DLD1 (cell line): ENCODE data around the gene BAX.

Experiments
- in situ Hi-C: cut with HindIII; loops from 2 replicates; pipeline ENCODE4 v1.10.0; 2017; ENCODE audit warnings: low sequenced_read_pairs

Gene BAX

DNA sequence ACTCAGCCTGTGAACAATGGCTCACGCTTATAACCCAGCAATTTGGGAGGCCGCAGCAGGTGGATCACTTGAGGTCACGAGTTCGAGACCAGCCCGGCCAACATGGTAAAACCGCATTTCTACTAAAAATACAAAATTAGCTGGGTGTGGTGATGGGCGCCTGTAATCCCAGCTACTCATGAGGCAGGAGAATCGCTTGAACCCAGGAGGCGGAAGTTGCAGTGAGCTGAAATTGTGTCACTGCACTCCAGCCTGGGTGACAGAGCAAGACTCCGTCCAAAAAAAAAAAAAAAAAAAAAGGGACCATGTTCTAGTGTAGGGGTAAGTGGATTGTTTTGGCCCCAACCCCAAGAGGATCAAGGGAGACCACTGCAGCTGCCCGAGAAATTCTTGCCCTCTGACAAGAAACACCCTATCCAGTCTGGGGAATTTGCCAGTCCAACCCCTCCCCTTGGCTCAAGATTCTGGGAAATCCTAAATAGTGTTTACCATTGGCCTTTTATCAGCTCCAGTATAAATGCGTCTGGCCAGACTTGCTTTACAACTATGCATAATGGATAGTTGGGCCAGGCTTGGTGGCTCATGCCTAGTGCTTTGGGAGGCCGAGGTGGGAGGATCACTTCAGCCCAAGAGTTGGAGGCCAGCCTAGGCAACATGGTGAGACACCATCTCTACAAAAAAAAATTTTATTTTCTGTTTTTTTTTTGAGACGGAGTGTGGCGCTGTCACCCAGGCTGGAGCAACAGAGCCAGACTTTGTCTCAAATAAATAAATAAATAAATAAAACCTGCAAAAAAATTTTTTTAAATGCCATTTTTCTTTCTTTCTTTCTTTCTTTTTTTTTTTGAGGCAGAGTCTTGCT, 26.3 kb upstream of the BAX start:
- in situ Hi-C loops = no loop called here

- in situ Hi-C loops = no loop called here
Measured at GRCh38 chr19:48933382-48933932, 21.2 kb upstream of the BAX start, which contains the start of gene DHDH. Gene DHDH, plus strand, starts transcription at chr19:48933699. Its CDS starts 23 bp downstream, at chr19:48933722.

DNA sequence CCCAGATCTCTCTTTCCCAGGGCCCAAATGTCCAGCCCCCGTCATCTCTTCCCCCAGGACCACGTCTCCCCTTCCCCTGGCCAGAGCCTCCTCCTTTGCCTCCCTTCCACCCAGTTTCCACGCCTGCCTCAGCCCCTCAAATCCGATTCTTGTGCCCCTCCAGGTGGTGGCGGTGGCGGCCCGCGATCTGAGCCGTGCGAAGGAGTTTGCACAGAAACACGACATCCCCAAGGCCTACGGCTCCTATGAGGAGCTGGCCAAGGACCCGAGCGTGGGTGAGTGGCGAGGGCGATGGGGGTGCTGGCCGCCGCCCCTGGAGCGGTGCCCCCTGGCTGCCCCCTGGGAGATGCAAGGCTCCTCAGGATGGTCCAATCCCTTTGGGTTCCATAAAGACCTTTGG, 19.8 kb upstream of the BAX start:
- in situ Hi-C loops = no loop called here

DNA sequence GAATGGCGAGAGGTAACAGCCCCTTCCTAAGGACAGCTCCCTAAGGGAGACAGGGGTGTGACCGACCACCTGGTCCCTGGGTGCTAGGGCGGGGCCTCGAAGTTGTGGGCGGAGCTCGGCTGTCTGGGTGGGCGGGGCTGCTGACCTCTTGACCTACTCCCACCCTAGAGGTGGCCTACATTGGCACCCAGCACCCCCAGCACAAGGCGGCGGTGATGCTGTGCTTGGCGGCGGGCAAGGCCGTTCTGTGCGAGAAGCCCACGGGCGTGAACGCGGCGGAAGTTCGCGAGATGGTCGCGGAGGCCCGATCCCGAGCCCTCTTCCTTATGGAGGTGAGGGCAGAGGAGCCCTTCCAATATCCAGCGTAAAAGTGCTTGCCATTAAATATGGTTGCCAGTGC, 18.8 kb upstream of the BAX start:
- in situ Hi-C loops = no loop called here

- in situ Hi-C loops = no loop called here
Measured at GRCh38 chr19:48938256-48938655, 16.4 kb upstream of the BAX start.

DNA sequence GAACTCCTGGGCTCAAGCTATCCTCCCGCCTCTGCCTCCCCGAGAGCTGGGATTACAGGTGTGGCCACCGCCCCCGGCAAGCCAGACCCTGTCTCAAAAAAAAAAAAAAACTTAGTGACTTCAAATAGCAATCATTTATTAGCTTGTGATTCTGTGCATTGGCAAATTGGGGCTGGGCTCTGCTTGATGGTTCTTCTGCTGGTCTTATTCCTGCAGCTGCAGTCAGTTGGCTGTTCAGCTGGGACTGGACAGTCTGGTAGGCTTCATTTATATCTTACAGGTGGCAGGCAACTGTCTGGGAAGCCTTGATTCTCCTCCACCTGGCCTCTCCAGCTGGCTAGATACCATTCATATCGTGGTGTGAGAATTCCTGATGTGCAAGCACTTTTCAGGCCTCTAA, 13.8 kb upstream of the BAX start:
- in situ Hi-C loops = no loop called here

- in situ Hi-C loops = no loop called here
Measured at GRCh38 chr19:48943081-48943480, 11.6 kb upstream of the BAX start.

GRCh38 chr19:48945415-48945814, 9.3 kb upstream of the BAX start:
- in situ Hi-C loops = no loop called here

- in situ Hi-C loops = no loop called here
Measured at GRCh38 chr19:48945817-48946216, 8.9 kb upstream of the BAX start.

GRCh38 chr19:48946463-48947257, 8.0 kb upstream of the BAX start:
- in situ Hi-C loops = no loop called here

GRCh38 chr19:48947258-48947542, 7.5 kb upstream of the BAX start:
- in situ Hi-C loops = no loop called here

GRCh38 chr19:48950159-48950558, 4.5 kb upstream of the BAX start:
- in situ Hi-C loops = no loop called here

GRCh38 chr19:48950830-48951519, 3.7 kb upstream of the BAX start:
- in situ Hi-C loops = no loop called here

- in situ Hi-C loops = no loop called here
Measured at GRCh38 chr19:48953141-48953540, 1.5 kb upstream of the BAX start.

DNA sequence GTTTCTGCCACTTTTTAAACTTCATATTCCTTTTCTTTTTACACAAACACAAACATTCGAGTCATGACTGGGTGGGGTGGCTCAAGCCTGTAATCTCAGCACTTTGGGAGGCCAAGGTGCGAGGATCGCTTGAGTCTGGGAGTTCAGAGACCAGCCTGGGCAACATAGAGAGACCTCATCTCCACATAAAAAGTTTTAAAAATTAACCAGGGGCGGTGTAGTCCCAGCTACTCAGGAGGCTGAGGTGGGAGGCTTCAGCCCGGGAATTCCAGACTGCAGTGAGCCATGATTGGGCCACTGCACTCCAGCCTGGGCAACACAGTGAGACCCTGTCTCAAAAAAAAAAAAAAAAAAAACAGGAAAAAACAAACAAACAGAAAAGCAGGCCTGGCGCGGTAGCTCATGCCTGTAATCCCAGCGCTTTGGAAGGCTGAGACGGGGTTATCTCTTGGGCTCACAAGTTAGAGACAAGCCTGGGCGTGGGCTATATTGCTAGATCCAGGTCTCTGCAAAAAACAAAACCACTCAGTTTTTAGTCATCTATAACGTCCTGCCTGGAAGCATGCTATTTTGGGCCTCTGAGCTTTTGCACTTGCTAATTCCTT, 583 bp upstream of the BAX start:
- in situ Hi-C loops = no loop called here

DNA sequence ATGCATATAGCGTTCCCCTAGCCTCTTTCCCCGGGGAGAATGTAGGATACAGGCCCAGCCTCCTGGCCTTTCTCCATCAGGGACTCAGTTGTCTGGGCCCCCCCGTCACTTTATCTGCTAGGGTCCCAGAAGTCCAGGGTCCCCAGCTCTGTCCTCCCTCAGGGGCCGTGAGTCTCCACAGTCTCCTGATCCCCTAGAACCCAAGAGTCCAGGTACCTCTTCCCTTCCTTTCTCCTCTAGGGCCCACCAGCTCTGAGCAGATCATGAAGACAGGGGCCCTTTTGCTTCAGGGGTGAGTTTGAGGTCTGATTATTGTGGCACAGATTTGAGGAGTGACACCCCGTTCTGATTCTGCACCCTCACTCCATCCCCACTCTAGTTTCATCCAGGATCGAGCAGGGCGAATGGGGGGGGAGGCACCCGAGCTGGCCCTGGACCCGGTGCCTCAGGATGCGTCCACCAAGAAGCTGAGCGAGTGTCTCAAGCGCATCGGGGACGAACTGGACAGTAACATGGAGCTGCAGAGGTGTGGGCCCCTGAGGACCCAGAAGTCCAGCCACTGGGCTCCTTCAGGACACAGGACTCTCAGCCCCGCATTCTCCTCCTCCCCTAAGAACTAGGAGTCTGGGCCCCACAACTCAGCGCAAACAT, 758 bp downstream of the BAX start:
- in situ Hi-C loops = no loop called here

GRCh38 chr19:48958006-48958405, 3.3 kb downstream of the BAX start:
- in situ Hi-C loops = no loop called here

- in situ Hi-C loops = loop anchor here (10.0 kb wide), 1 partner anchor 165 kb away; no protein-coding TSS in a partner anchor
Measured at GRCh38 chr19:48959341-48960239, 4.9 kb downstream of the BAX start.

- in situ Hi-C loops = loop anchor here (10.0 kb wide), 1 partner anchor 166 kb away; no protein-coding TSS in a partner anchor
Measured at GRCh38 chr19:48961051-48961649, 6.5 kb downstream of the BAX start.
